Central memory CD8-positive, alpha-beta T cell (primary cell): ENCODE measurements around the gene PYGB.

Experiments used
- ATAC-seq: fragments of 150-1000 bp; cut with Tn5 transposase; replicated peaks from 2 replicates; pipeline ENCODE4 v1.10.0; 2022; ENCODE audit warnings: mild to moderate bottlenecking, moderate FRiP score, moderate number of reproducible peaks; ENCODE audit not compliant: poor library complexity, severe bottlenecking; ENCODE audit errors: extremely low read depth
- DNase-seq, 2 donors: peaks; one replicate each; pipeline ENCODE4 v3.0.0; 2021; ENCODE audit warnings: low spot score in 2 of 2
- H3K27ac Mint-ChIP-seq: one replicate; pipeline ENCODE4 v1.8.0; 2022; ENCODE audit warnings: low read depth, mild to moderate bottlenecking, moderate library complexity, mixed read lengths
- H3K27me3 Mint-ChIP-seq: one replicate; pipeline ENCODE4 v1.8.0; 2022; ENCODE audit warnings: mixed read lengths
- H3K36me3 Mint-ChIP-seq: one replicate; pipeline ENCODE4 v1.8.0; 2022; ENCODE audit warnings: mild to moderate bottlenecking, moderate library complexity, mixed read lengths; ENCODE audit not compliant: insufficient read depth
- H3K4me1 Mint-ChIP-seq: one replicate; pipeline ENCODE4 v1.8.0; 2022; ENCODE audit warnings: mixed read lengths
- H3K4me3 Mint-ChIP-seq: one replicate; pipeline ENCODE4 v1.8.0; 2022; ENCODE audit warnings: mild to moderate bottlenecking, moderate library complexity, mixed read lengths
- H3K9me3 Mint-ChIP-seq: one replicate; pipeline ENCODE4 v1.8.0; 2022; ENCODE audit warnings: mixed read lengths

The PYGB gene

GRCh38 chr20:25318471-25319240 lies 70.8 kb downstream of the PYGB start:
- H3K9me3 Mint-ChIP-seq = no peaks in the 10 kb centered on the region
- peaks cover 26% of the 10 kb centered on the region for H3K4me1 Mint-ChIP-seq
- H3K36me3 Mint-ChIP-seq = peaks cover 18% of the 10 kb centered on the region
- H3K27me3 Mint-ChIP-seq = no peaks in the 10 kb centered on the region
- no peak for DNase-seq
- no peak overlapping the region for H3K27ac Mint-ChIP-seq
- ATAC-seq = no peak
- no peak overlapping the region for H3K4me3 Mint-ChIP-seq

- Mint-ChIP-seq H3K36me3 (peaks cover 18% of the 10 kb centered on the region), H3K27me3 (no peaks in the 10 kb centered on the region), H3K9me3 (no peaks in the 10 kb centered on the region), H3K4me3 (no peak overlapping the region), H3K4me1 (peaks cover 30% of the 10 kb centered on the region), H3K27ac (peak overlapping the region; percentile 59)
- ATAC-seq (no peak), DNase-seq (no peak)
Measured at GRCh38 chr20:25319241-25320034, 71.6 kb downstream of the PYGB start.

GRCh38 chr20:25320035-25320800 lies 72.3 kb downstream of the PYGB start:
- peak overlapping the region; percentile 59 for H3K27ac Mint-ChIP-seq
- no peaks in the 10 kb centered on the region for H3K27me3 Mint-ChIP-seq
- ATAC-seq = no peak
- H3K36me3 Mint-ChIP-seq = peaks cover 14% of the 10 kb centered on the region
- H3K9me3 Mint-ChIP-seq = no peaks in the 10 kb centered on the region
- no peak overlapping the region for H3K4me3 Mint-ChIP-seq
- no peak for DNase-seq
- H3K4me1 Mint-ChIP-seq = peaks cover 27% of the 10 kb centered on the region

GRCh38 chr20:25321262-25321831 lies 73.5 kb downstream of the PYGB start:
- H3K27ac Mint-ChIP-seq = peak overlapping the region; percentile 75
- H3K9me3 Mint-ChIP-seq = no peaks in the 10 kb centered on the region
- peaks cover 20% of the 10 kb centered on the region for H3K4me1 Mint-ChIP-seq
- peaks cover 13% of the 10 kb centered on the region for H3K36me3 Mint-ChIP-seq
- peak overlapping the region; percentile 26 for H3K4me3 Mint-ChIP-seq
- no peaks in the 10 kb centered on the region for H3K27me3 Mint-ChIP-seq
- no peak for DNase-seq
- peak; percentile 76 for ATAC-seq

GRCh38 chr20:25321991-25322390 lies 74.1 kb downstream of the PYGB start:
- no peak overlapping the region for H3K4me3 Mint-ChIP-seq
- H3K27ac Mint-ChIP-seq = peak overlapping the region; percentile 75
- H3K4me1 Mint-ChIP-seq = peaks cover 20% of the 10 kb centered on the region
- no peaks in the 10 kb centered on the region for H3K27me3 Mint-ChIP-seq
- H3K9me3 Mint-ChIP-seq = no peaks in the 10 kb centered on the region
- H3K36me3 Mint-ChIP-seq = peaks cover 10% of the 10 kb centered on the region
- ATAC-seq (no peak), DNase-seq (no peak)

GRCh38 chr20:25323496-25324246 lies 75.8 kb downstream of the PYGB start:
- no peak for DNase-seq
- no peak overlapping the region for H3K4me3 Mint-ChIP-seq
- no peaks in the 10 kb centered on the region for H3K27me3 Mint-ChIP-seq
- ATAC-seq = no peak
- H3K4me1 Mint-ChIP-seq = peaks cover 20% of the 10 kb centered on the region
- H3K9me3 Mint-ChIP-seq = no peaks in the 10 kb centered on the region
- peaks cover 10% of the 10 kb centered on the region for H3K36me3 Mint-ChIP-seq
- H3K27ac Mint-ChIP-seq = peak overlapping the region; percentile 24

GRCh38 chr20:25324412-25324811 lies 76.5 kb downstream of the PYGB start:
- DNase-seq (no peak), ATAC-seq (no peak)
- Mint-ChIP-seq H3K36me3 (peaks cover 10% of the 10 kb centered on the region), H3K27ac (peak overlapping the region; percentile 19), H3K4me3 (no peak overlapping the region), H3K4me1 (peaks cover 24% of the 10 kb centered on the region), H3K27me3 (no peaks in the 10 kb centered on the region), H3K9me3 (no peaks in the 10 kb centered on the region)

- no peaks in the 10 kb centered on the region for H3K27me3 Mint-ChIP-seq
- H3K4me3 Mint-ChIP-seq = no peak overlapping the region
- H3K9me3 Mint-ChIP-seq = no peaks in the 10 kb centered on the region
- DNase-seq = no peak
- H3K4me1 Mint-ChIP-seq = peaks cover 30% of the 10 kb centered on the region
- no peak overlapping the region for H3K27ac Mint-ChIP-seq
- ATAC-seq = no peak
- H3K36me3 Mint-ChIP-seq = peaks cover 10% of the 10 kb centered on the region
Measured at GRCh38 chr20:25325073-25325472, 77.2 kb downstream of the PYGB start.

GRCh38 chr20:25325997-25326396 lies 78.1 kb downstream of the PYGB start:
- Mint-ChIP-seq H3K36me3 (peaks cover 9% of the 10 kb centered on the region), H3K27me3 (no peaks in the 10 kb centered on the region), H3K9me3 (no peaks in the 10 kb centered on the region), H3K27ac (no peak overlapping the region), H3K4me3 (no peak overlapping the region), H3K4me1 (peaks cover 37% of the 10 kb centered on the region)
- DNase-seq (no peak), ATAC-seq (no peak)

- no peak overlapping the region for H3K27ac Mint-ChIP-seq
- H3K9me3 Mint-ChIP-seq = no peaks in the 10 kb centered on the region
Measured at GRCh38 chr20:25327521-25328235, 79.8 kb downstream of the PYGB start.

GRCh38 chr20:25328954-25329498 lies 81.1 kb downstream of the PYGB start:
- H3K27ac Mint-ChIP-seq = peak overlapping the region; percentile 71

More at GRCh38 chr20:25327521-25328235, 79.8 kb downstream of the PYGB start:
- Mint-ChIP-seq H3K4me1 (peaks cover 36% of the 10 kb centered on the region), H3K27me3 (no peaks in the 10 kb centered on the region), H3K36me3 (peaks cover 4% of the 10 kb centered on the region), H3K4me3 (no peak overlapping the region)
- DNase-seq = no peak
- no peak for ATAC-seq

More at GRCh38 chr20:25328954-25329498, 81.1 kb downstream of the PYGB start:
- no peak overlapping the region for H3K4me3 Mint-ChIP-seq
- H3K4me1 Mint-ChIP-seq = peaks cover 25% of the 10 kb centered on the region
- ATAC-seq (no peak), DNase-seq (no peak)
- peaks cover 4% of the 10 kb centered on the region for H3K36me3 Mint-ChIP-seq
- no peaks in the 10 kb centered on the region for H3K9me3 Mint-ChIP-seq
- no peaks in the 10 kb centered on the region for H3K27me3 Mint-ChIP-seq
